ENCODE results near the gene CHRNB1. TPM values are rescaled to one million over a fixed set of nuclear protein-coding genes. Genes with fewer than 3 reads are reported as not detected.

The CHRNB1 gene
- total RNA-seq, 2 experiments from 2014 or later = 1.6 to 2.2 TPM

GRCh38 chr17:7426896-7427489 lies 17.9 kb upstream of the CHRNB1 start:
- TF ChIP-seq CTCF (IDR thresholded peaks at IDR 0.05) = no peak
- Histone ChIP-seq H3K4me3 (ENCODE audit: low read length) (no peak overlapping the region), H3K27ac (ENCODE audit: low read depth in 1 of 2, low read length in 2 of 2) (no peak overlapping the region), H3K27me3 (ENCODE audit: control insufficient read depth in 1 of 2, insufficient read depth in 2 of 2, low read length in 2 of 2) (no peaks in the 10 kb centered on the region), H3K9me3 (ENCODE audit: control insufficient read depth in 1 of 2, insufficient read depth in 1 of 2, low read length in 2 of 2) (no peaks in the 10 kb centered on the region), H3K4me1 (ENCODE audit: insufficient read depth, low read length) (no peaks in the 10 kb centered on the region), H3K36me3 (ENCODE audit: insufficient read depth, low read length) (no peaks in the 10 kb centered on the region)
- POLR2A ChIA-PET = no interaction called here
- Mint-ChIP-seq H3K9me3 (no peaks in the 10 kb centered on the region), H3K4me3 (no peak overlapping the region), H3K27ac (no peak overlapping the region), H3K36me3 (ENCODE audit: low read depth) (no peaks in the 10 kb centered on the region), H3K27me3 (no peaks in the 10 kb centered on the region), H3K4me1 (ENCODE audit: low read depth) (no peaks in the 10 kb centered on the region)
- CTCF ChIA-PET = no interaction called here
- no peak for DNase-seq
- intact Hi-C loops (cut with DNase I, micrococcal nuclease) = no loop called here
- no peak for ATAC-seq (ENCODE audit: poor library complexity)

GRCh38 chr17:7427549-7427948 lies 17.3 kb upstream of the CHRNB1 start:
- Mint-ChIP-seq H3K9me3 (no peaks in the 10 kb centered on the region), H3K27ac (no peak overlapping the region), H3K4me3 (no peak overlapping the region), H3K4me1 (ENCODE audit: low read depth) (no peaks in the 10 kb centered on the region), H3K36me3 (ENCODE audit: low read depth) (no peaks in the 10 kb centered on the region), H3K27me3 (no peaks in the 10 kb centered on the region)
- POLR2A ChIA-PET = no interaction called here
- Histone ChIP-seq H3K36me3 (ENCODE audit: insufficient read depth, low read length) (no peaks in the 10 kb centered on the region), H3K4me1 (ENCODE audit: insufficient read depth, low read length) (no peaks in the 10 kb centered on the region), H3K4me3 (ENCODE audit: low read length) (no peak overlapping the region), H3K27ac (ENCODE audit: low read depth in 1 of 2, low read length in 2 of 2) (no peak overlapping the region), H3K27me3 (ENCODE audit: control insufficient read depth in 1 of 2, insufficient read depth in 2 of 2, low read length in 2 of 2) (no peaks in the 10 kb centered on the region), H3K9me3 (ENCODE audit: control insufficient read depth in 1 of 2, insufficient read depth in 1 of 2, low read length in 2 of 2) (no peaks in the 10 kb centered on the region)
- no peak for ATAC-seq (ENCODE audit: poor library complexity)
- intact Hi-C loops (cut with DNase I, micrococcal nuclease) = no loop called here
- CTCF ChIA-PET = no interaction called here
- no peak for DNase-seq
- no peak for TF ChIP-seq CTCF (IDR thresholded peaks at IDR 0.05)

GRCh38 chr17:7428557-7428956 lies 16.3 kb upstream of the CHRNB1 start, which contains the start of gene SPEM3:
Gene SPEM3, plus strand, starts transcription at chr17:7428857. Its CDS starts 46 bp downstream, at chr17:7428903.
- TF ChIP-seq CTCF (IDR thresholded peaks at IDR 0.05) = no peak
- Histone ChIP-seq H3K9me3 (ENCODE audit: control insufficient read depth in 1 of 2, insufficient read depth in 1 of 2, low read length in 2 of 2) (no peaks in the 10 kb centered on the region), H3K4me1 (ENCODE audit: insufficient read depth, low read length) (no peaks in the 10 kb centered on the region), H3K4me3 (ENCODE audit: low read length) (no peak within 1 kb of the TSS), H3K27me3 (ENCODE audit: control insufficient read depth in 1 of 2, insufficient read depth in 2 of 2, low read length in 2 of 2) (no peaks in the 10 kb centered on the region), H3K36me3 (ENCODE audit: insufficient read depth, low read length) (no peaks in the 10 kb centered on the region), H3K27ac (ENCODE audit: low read depth in 1 of 2, low read length in 2 of 2) (no peak within 1 kb of the TSS)
- ATAC-seq (ENCODE audit: poor library complexity) (no peak), DNase-seq (no peak)
- no peaks in the 10 kb centered on the region for H3K4me1 Mint-ChIP-seq (ENCODE audit: low read depth)
- no peak within 1 kb of the TSS for H3K4me3 Mint-ChIP-seq
- no peak within 1 kb of the TSS for H3K27ac Mint-ChIP-seq
- ChIA-PET CTCF (no interaction called here), POLR2A (no interaction called here)
- no peaks in the 10 kb centered on the region for H3K27me3 Mint-ChIP-seq
- H3K36me3 Mint-ChIP-seq (ENCODE audit: low read depth) = no peaks in the 10 kb centered on the region
- intact Hi-C loops (cut with DNase I, micrococcal nuclease) = no loop called here
- H3K9me3 Mint-ChIP-seq = no peaks in the 10 kb centered on the region
